Uterus (tissue), 4 donors: ENCODE measurements around the gene RCN2. TPM values are rescaled to one million over a fixed set of nuclear protein-coding genes. Genes with fewer than 3 reads are reported as not detected.

ENCODE experiments used
- DNase-seq, 2 donors: peaks; one replicate each; pipeline ENCODE4 v3.0.0-alpha.2; 2019 to 2020
- H3K27ac ChIP-seq, 2 donors: fragments of 200-600 bp; sonication (generic); 1 replicate in 1 of 2; 2 replicates in 1 of 2; pipeline ENCODE4 v1.5.1; 2016 to 2018
- H3K27me3 ChIP-seq, 2 donors: fragments of 200-600 bp; sonication (generic); one replicate each; pipeline ENCODE4 v1.5.1; 2018 to 2019; ENCODE audit warnings: control low read depth in 1 of 2
- H3K36me3 ChIP-seq, 2 donors: fragments of 200-600 bp; sonication (generic); one replicate each; pipeline ENCODE4 v1.5.1; 2019; ENCODE audit warnings: control low read depth in 1 of 2
- H3K4me1 ChIP-seq, 2 donors: fragments of 200-600 bp; sonication (generic); one replicate each; pipeline ENCODE4 v1.5.1; 2018 to 2019; ENCODE audit warnings: control low read depth in 1 of 2
- H3K4me3 ChIP-seq, 2 donors: fragments of 200-600 bp; sonication (generic); 1 replicate in 1 of 2; 2 replicates in 1 of 2; pipeline ENCODE4 v1.5.1; 2018 to 2019; ENCODE audit warnings: mild to moderate bottlenecking in 1 of 2
- H3K9me3 ChIP-seq, 2 donors: fragments of 200-600 bp; sonication (generic); one replicate each; pipeline ENCODE4 v1.5.1; 2019; ENCODE audit warnings: control low read depth in 1 of 2
- POLR2A ChIP-seq, 2 donors: fragments of 450-650 bp; IDR thresholded peaks; one replicate each; pipeline ENCODE4 v1.6.1; 2016; ENCODE audit warnings: antibody characterized with exemption in 2 of 2, mild to moderate bottlenecking in 1 of 2, moderate library complexity in 1 of 2
- intact Hi-C: fragments of 100-400 bp; cut with DNase I; formaldehyde crosslinking; loops from one replicate; pipeline ENCODE4 v1.15.1; 2023; ENCODE audit warnings: low total_unique reads
- total RNA-seq, 4 donors: library from RNA; depleted of rRNA in 3 of 4; stranded (reverse); fragments of >200 nt in 3 of 4; gene quantifications; one replicate each; pipeline versions ENCODE4 v1.1.0 to v1.2.4, GENCODE V29; 2014 to 2023
- TF ChIP-seq, protein P1 (sequence below), 4 experiments: fragments of 200-600 bp in 2 of 4; fragments of 450-650 bp in 2 of 4; sonication (generic) in 2 of 4; IDR thresholded peaks; one replicate each; pipeline ENCODE4 v1.5.1; 2016 to 2019; ENCODE audit warnings: antibody characterized with exemption in 4 of 4, mild to moderate bottlenecking in 2 of 4, moderate library complexity in 1 of 4
- donor health status: DM: yes; HTN: yes; CAD: no.

Gene RCN2
- total RNA-seq, 4 donors from 2014 or later = 26.1 to 108 (median 46.7) TPM

DNA sequence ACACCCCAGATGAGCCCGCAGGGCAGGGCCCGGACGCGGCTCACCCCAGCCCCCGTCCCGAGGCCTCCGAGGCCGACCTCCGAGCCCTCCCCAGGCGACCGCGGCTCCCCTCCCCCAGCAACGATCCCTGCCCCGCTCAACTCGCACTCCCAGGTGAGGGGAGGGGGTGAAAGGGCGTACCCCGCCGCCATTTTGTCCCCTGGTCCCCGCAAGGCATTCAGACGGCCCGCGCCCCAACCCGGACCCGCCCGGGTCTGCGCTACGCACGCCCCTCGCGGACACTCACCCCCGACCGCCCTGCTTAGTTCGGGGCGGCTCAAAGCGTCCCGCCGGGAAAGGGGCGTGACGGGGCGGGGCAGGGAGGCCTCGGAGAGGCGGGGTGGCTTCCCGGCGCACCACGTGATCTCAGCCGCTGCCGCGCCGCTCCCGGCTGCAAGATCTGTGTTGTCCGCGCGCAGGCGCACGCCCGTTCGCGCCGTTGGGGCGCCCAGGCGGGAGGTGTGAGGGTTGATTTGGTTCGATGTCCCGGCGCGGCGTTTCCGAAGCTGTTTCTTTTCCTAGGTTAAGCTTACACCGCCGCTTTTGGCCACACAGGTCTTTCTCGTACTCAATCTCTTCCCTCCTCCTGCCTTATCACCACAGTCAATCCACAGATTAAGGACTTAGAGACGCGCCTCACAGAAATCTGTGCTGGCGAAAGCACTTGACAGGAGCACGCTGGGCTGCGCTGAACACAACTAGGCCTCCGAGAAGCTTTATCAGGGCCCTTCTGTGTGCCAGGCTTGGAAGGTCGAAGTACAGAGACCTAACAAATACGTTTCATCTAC lies 26.3 kb upstream of the RCN2 start, which contains the start of gene SCAPER:
Gene SCAPER, minus strand, starts transcription at position 328 of the 827 bp plus-strand sequence. CDS start 21,523 bp downstream, outside the sequence.
- DNase-seq = peak; percentile 90 to 93
- H3K9me3 ChIP-seq = no peaks in the 10 kb centered on the region
- no peaks in the 10 kb centered on the region for H3K36me3 ChIP-seq
- peak within 1 kb of the TSS; percentile 81 to 89 for H3K4me3 ChIP-seq
- intact Hi-C loops = no loop called here
- H3K27me3 ChIP-seq = no peaks in the 10 kb centered on the region
- peak within 1 kb of the TSS; percentile 90 to 95 for H3K27ac ChIP-seq
- H3K4me1 ChIP-seq = peaks cover 5 to 6% of the 10 kb centered on the region in 2 donors
- TF ChIP-seq, protein P1, sequence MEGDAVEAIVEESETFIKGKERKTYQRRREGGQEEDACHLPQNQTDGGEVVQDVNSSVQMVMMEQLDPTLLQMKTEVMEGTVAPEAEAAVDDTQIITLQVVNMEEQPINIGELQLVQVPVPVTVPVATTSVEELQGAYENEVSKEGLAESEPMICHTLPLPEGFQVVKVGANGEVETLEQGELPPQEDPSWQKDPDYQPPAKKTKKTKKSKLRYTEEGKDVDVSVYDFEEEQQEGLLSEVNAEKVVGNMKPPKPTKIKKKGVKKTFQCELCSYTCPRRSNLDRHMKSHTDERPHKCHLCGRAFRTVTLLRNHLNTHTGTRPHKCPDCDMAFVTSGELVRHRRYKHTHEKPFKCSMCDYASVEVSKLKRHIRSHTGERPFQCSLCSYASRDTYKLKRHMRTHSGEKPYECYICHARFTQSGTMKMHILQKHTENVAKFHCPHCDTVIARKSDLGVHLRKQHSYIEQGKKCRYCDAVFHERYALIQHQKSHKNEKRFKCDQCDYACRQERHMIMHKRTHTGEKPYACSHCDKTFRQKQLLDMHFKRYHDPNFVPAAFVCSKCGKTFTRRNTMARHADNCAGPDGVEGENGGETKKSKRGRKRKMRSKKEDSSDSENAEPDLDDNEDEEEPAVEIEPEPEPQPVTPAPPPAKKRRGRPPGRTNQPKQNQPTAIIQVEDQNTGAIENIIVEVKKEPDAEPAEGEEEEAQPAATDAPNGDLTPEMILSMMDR (IDR thresholded peaks at IDR 0.05) = peak in 2 of 4 experiments; percentile 29 to 31
- peak; percentile 67 to 87 for TF ChIP-seq POLR2A (IDR thresholded peaks at IDR 0.05)

DNA sequence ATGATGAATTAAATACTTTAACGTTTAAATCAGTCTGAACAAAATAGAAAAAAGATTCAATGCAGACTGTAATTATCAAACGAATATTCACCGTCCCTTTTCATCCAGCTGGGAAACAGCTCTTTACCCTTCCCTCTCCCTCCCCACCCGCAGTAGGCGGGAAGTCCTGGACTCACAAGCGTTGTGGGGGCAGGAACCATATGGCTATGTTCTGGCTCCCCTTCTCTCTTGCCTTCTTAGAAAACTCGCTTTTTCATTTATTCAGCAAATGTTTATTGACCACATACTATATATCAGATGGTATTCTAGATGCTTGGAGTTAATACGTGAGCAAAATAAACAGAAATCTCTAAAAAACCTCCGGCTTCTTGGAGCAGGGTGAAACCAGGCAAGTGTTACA lies 25.7 kb upstream of the RCN2 start:
- peak overlapping the region; percentile 81 to 89 for H3K4me3 ChIP-seq
- intact Hi-C loops = no loop called here

DNA sequence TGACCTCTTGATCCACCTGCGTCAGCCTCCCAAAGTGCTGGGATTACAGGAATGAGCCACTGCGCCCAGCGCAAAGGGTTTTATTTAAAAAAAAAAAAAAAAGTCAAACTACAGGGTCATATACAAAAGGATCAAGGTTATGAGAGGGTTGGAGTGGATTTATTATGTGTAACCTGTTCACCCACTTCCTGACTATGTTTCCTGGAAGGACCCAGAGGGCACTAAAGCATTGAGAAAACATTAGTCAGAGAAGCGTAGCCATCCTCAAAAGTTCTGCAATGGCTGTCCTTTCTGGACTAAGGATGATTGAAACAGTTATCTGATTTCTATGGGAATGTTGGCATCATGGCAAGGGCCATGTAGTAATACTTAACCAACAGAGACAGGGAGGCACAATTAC lies 19.1 kb upstream of the RCN2 start:
- TF ChIP-seq, protein P1 (IDR thresholded peaks at IDR 0.05) = no peak
- no peak for TF ChIP-seq POLR2A (IDR thresholded peaks at IDR 0.05)
- H3K27me3 ChIP-seq = no peaks in the 10 kb centered on the region
- H3K4me1 ChIP-seq = no peaks in the 10 kb centered on the region
- intact Hi-C loops = no loop called here
- H3K36me3 ChIP-seq = no peaks in the 10 kb centered on the region
- no peak overlapping the region for H3K27ac ChIP-seq
- H3K4me3 ChIP-seq = no peak overlapping the region
- no peak for DNase-seq
- no peaks in the 10 kb centered on the region for H3K9me3 ChIP-seq

More for the DNA sequence above, 25.7 kb upstream of the RCN2 start:
- H3K4me1 ChIP-seq = peaks cover 5 to 6% of the 10 kb centered on the region in 2 donors
- DNase-seq = no peak
- no peaks in the 10 kb centered on the region for H3K27me3 ChIP-seq
- no peaks in the 10 kb centered on the region for H3K36me3 ChIP-seq
- H3K27ac ChIP-seq = peak overlapping the region; percentile 90 to 95
- no peaks in the 10 kb centered on the region for H3K9me3 ChIP-seq
- TF ChIP-seq POLR2A (IDR thresholded peaks at IDR 0.05) = no peak

DNA sequence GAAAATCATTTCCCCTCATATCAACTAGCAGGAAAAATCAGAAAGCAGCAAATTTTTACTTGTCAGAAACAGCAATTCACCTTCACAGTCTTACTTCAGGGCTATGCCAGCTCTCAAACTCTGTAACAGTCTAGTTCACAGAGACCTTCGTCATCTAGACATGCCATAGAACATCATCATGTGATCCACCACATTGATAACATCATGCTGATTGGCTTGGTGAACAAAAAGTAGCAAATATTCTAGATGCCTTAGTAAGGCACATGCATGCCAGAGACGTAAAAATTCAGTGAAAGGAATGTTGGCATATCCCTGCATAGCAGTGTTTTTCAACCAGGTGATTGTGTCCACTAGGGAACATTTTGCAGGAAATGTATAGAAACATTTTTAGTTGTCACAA lies 17.8 kb upstream of the RCN2 start:
- Histone ChIP-seq H3K27ac (no peak overlapping the region), H3K27me3 (no peaks in the 10 kb centered on the region), H3K4me3 (no peak overlapping the region), H3K36me3 (no peaks in the 10 kb centered on the region), H3K9me3 (no peaks in the 10 kb centered on the region), H3K4me1 (no peaks in the 10 kb centered on the region)
- TF ChIP-seq, protein P1 (IDR thresholded peaks at IDR 0.05) = no peak
- no peak for TF ChIP-seq POLR2A (IDR thresholded peaks at IDR 0.05)
- no peak for DNase-seq
- intact Hi-C loops = no loop called here

DNA sequence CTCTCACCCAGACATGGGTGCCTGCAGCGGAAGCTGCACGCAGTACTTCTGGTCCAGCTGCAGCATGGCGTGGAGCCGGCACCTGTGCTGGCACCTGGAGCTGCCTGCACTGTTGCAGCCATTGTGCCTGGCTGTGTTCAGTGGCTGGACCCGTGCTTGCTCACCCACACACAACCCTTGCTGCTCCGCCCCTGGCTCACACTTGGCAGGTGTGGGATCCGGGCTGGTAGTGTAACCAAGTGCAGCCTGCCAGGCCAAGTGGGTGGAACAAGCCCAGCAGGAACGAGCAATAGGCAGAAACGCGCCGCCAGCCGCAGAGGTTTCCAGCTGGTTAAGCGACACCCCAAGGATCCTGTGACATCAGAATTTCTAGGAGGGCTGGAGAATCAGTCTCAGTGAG lies 15.2 kb upstream of the RCN2 start:
- no peaks in the 10 kb centered on the region for H3K4me1 ChIP-seq
- no peaks in the 10 kb centered on the region for H3K9me3 ChIP-seq
- TF ChIP-seq, protein P1 (IDR thresholded peaks at IDR 0.05) = no peak
- no peak for TF ChIP-seq POLR2A (IDR thresholded peaks at IDR 0.05)
- no peak overlapping the region for H3K4me3 ChIP-seq
- no peak overlapping the region for H3K27ac ChIP-seq
- no peak for DNase-seq
- intact Hi-C loops = no loop called here
- H3K27me3 ChIP-seq = no peaks in the 10 kb centered on the region
- H3K36me3 ChIP-seq = no peaks in the 10 kb centered on the region
